Eye (tissue), 1 donor: ENCODE results near the gene CHST11.
"Not testable (repeated sequence)": the region's sequence is repeated elsewhere in the genome, so short reads cannot be mapped to it uniquely, and the experiment has no call there.

ENCODE experiments used
- DNase-seq: peaks from one replicate; pipeline ENCODE4 v3.0.0-alpha.2; 2015

The CHST11 gene

GRCh38 chr12:104727726-104728465 is 271.1 kb downstream of the CHST11 start:
- DNase-seq = no peak

- DNase-seq = no peak
Measured at GRCh38 chr12:104729091-104729490, 272.3 kb downstream of the CHST11 start.

- DNase-seq = no peak
Measured at GRCh38 chr12:104729610-104730446, 273.1 kb downstream of the CHST11 start.

DNA sequence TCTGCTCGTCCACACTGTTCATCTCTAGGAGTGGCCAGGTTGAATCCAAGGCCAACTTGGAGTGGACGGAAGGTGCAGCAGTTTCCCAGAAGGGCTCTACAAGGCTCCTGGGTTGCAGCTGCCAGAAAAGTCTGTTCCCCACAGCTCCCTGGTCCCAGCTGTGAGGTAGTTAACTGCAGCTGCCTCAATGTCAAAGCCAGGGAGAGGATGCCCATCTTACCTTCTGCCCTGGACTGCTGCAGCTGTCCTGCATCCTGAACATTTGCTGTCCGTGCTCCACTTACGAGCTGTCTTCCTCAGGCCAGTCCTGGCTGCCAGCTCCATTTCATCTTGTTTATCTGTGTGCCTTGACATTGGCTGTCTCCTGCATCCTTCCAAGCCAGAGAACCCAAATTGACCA is 274.0 kb downstream of the CHST11 start:
- DNase-seq = no peak

DNA sequence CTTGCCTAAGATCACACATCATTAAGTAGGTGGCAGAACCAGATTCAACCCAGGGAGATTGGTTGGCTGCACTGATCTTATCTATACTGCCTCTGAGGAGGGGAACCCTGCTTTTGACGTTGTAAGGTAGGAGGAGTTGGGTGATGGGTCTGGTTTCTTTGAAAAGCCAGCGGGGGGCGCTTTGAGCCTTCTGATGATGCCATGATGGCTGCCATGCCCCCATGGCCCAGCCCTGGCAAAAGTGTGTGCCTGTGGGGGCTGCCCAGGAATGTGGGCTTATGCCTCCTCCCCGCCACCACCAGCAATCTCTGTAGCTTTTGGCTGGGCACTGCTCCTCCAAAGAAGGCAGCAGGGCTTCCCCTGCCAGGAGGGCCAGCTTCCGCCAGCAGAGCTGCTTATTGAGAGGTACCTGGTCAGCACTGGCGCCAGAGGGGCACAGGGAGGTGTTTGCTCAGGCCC is 277.0 kb downstream of the CHST11 start:
- no peak for DNase-seq

DNA sequence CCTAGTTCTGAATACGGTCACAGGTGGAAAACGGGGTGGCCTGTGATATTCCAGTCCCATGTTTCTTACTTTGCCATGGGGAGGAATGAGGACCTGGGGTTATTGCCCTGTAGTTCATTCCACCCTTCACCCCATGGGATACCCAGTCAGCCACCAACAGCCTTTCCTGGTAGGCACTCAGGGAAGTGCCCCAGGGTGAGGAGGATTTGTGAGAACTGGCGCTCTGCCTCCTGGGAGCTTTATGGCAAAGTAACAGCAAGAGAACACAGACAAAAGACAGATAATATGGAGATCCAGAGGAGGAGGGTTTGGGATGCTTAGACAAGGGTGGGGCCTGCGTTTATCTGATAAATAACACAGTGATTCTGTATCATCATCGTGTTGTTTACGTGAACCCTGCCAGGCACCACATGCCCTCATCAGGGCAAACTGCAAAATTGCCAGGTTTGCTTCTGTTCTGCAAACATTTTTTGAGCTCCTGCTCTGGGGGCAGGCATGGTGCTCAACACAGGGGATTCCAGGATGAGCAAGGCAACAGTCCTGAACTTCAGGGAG is 277.9 kb downstream of the CHST11 start:
- no peak for DNase-seq

DNA sequence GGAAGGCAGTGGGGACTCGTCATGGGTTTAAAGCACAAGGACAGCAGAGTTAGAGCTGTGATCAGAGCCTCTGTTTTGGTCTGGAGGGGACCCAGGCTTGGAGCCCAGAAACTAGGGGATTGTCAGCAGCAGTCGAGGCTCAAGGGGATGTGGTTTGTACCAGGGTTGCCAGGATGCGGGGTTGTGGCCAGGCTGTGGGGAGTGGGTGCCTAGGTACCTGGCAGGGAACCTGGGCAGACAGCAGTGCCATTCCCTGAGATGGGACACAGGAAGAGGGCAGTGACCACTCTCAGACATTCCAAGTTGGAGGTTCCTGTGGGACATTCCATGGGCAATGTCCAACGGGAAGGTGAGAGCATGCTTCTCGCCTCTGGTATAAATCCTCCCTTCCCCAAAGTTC is 279.1 kb downstream of the CHST11 start:
- DNase-seq = no peak

DNA sequence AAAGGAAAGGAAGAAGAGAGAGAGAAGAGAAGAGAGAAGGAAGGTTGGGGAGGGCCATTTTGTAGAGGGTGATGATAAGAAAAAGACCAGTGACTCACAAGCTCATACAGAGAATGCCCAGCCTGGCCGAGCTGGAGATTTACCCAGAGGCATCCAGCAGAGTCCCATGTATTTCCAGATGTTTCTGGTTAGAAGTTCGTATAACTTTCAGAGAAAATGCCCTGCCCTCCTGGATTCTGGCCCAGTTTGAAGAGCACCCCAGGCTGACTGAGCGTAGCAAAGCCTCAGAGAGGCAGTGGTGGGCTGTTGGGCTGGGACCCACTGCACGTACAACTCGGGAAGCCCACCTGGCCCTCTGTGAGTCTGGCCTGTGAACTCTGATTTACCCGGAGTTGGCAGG is 279.6 kb downstream of the CHST11 start:
- peak; percentile 70 for DNase-seq

GRCh38 chr12:104737113-104737512 is 280.4 kb downstream of the CHST11 start:
- DNase-seq = no peak

GRCh38 chr12:104737791-104738301 is 281.1 kb downstream of the CHST11 start:
- DNase-seq = peak; percentile 58

DNA sequence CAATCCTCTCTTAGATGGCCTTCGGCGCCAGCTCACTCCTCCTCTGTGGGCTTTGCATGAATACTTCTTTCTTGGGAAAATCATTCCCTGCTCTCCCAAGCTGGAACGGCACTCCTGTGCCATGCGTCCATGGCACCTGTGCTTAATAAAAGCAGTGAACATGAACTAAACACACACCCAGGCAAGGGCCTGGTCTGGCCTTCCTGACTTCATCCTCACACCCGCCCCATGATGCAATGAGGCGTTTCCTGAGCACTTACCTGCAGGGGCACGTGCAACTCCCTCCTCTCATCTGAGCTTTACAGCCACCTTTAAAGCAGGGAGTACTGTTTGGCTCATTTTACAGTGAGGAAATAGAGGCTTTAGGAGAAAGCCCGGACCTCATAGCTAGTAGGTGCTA is 281.6 kb downstream of the CHST11 start:
- no peak for DNase-seq

GRCh38 chr12:104738776-104739642 is 282.3 kb downstream of the CHST11 start:
- no peak for DNase-seq

DNA sequence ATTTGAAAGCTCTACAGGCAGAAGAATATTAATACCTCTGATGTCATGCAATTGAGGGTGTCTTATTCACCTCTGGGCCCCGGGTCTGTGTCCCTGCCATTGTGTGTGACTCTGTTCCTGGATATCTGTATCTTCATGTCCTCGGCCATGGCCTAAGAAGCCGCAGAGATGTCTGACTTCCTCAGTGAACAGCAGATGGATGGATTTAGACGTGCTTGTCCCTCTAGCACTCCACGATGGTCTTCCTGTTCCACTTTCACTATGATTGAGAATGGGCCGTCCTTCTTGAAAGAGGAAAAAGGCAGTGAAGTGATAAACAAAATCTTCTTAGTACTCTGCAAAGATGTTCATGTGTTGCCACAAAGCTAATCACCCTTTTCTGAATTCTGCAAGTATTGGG is 283.9 kb downstream of the CHST11 start:
- DNase-seq = no peak

DNA sequence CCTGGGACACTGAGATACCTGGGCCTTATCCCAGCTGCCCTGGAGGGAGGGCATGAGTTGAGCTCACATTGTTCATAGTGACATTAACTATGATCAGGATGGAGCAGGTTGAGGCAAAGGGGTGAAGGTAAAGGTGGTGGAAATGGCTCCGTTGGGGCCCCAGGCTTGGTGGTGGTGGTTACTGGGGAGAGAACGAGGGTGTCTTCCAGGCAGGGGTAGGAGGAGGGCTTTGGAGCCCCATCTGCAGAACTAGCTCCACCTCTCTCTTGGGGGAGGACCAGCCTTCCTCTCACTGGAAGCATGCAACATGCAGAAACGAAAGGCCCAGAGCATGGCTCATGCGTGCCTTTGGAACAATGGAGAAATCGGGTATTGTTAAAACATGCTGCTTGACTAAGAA is 284.3 kb downstream of the CHST11 start:
- DNase-seq = no peak

DNA sequence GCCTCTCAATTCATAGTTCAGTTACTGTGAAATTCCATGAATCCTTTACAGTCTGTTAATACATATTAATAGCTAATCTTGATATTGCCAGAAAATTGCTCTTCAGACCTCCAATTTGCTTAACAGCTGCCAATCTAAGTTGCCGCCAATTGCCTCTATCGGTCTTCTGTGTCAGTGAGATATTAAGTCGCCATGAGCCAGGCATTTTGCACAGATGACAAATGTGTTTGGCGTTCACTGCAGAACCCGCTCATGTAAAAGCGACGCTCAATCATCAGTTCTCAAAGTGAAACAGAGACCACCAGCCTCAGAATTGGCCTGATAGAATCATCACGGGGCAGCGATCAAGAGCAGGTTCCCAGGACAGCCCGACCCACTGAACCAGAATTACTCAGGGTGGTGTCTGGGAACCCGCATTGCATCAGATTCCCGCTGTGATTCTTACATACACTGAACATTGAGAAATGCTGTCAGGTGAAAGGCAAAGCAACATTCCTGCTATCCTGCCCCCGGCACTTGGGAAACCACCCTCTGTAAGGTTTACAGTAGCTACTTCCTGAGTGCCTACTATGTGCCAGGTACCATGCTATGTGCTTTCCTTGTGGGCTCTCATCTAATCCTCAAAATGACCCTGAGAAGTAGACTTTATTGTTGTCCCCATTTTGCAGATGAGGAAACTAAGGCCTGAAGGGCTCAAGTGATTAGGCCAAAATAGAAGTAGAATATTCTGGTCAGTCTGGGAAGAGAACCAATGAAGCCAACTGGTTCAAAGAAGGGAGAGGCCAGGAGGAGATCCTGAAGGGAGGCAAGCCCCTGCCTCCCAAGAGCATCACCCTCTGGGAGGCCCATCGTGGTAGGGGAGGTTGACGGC is 285.0 kb downstream of the CHST11 start:
- DNase-seq = no peak

- DNase-seq = peak; percentile 62
Measured at GRCh38 chr12:104742551-104743201, 285.9 kb downstream of the CHST11 start.

- DNase-seq = no peak
Measured at GRCh38 chr12:104743202-104743580, 286.4 kb downstream of the CHST11 start.

- not testable (repeated sequence) for DNase-seq
Measured at GRCh38 chr12:104743753-104744548, 287.2 kb downstream of the CHST11 start.

DNA sequence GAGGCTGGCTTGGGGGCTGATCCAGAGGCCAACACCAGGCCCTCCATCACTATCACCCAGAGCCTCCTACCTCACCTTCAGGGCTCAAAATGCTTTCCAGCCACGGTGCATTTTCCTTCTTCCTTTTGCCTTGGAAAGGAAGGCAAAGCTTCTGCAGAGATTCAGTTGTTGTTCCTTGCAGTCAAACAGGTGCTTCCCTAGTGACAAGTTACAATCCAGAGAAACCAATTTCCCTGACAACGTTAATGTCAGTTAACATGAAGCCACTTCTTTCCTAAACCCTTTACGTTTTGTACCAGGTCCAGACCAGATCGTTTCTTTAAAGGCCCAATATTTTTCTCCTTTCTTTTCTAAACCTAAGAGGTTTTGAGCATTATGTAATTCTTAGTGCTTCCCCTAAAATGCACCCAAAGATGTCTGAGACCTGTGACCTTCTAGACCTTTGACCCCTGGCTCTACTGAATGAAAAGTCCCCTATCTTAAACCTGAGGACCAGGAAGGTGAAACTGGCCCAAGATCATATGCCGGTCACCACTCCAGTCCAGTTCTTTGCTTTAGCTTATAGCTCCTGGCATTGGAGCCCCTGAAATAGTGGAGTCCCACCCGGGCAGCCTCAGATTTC is 289.8 kb downstream of the CHST11 start:
- DNase-seq = no peak

- no peak for DNase-seq
Measured at GRCh38 chr12:104747330-104747729, 290.6 kb downstream of the CHST11 start.
